H9 (cell line): Measurements from ENCODE around the gene ITPR3. TPM values are rescaled to one million over a fixed set of nuclear protein-coding genes. Genes with fewer than 3 reads are reported as not detected.

Experiments
- DNase-seq: peaks from one replicate; pipeline ENCODE4 v3.0.0-alpha.2; 2017
- H2AFZ ChIP-seq: one replicate; pipeline ENCODE4 v1.6.1; 2013; ENCODE audit warnings: mild to moderate bottlenecking, low read length, control low read depth, moderate library complexity
- H2AK5ac ChIP-seq: 2 replicates; pipeline ENCODE4 v1.6.1; 2013; ENCODE audit warnings: low read length, control low read depth, mixed read lengths; ENCODE audit not compliant: insufficient read length
- H2BK120ac ChIP-seq: one replicate; pipeline ENCODE4 v1.6.1; 2013; ENCODE audit warnings: low read depth, mild to moderate bottlenecking, low read length, control low read depth, inconsistent platforms; ENCODE audit not compliant: poor library complexity, severe bottlenecking
- H2BK12ac ChIP-seq: 2 replicates; pipeline ENCODE4 v1.6.1; 2013; ENCODE audit warnings: low read length, control low read depth, mixed read lengths, low read depth; ENCODE audit not compliant: insufficient read length
- H2BK15ac ChIP-seq: 2 replicates; pipeline ENCODE4 v1.6.1; 2013; ENCODE audit warnings: low read depth, low read length, control low read depth
- H2BK20ac ChIP-seq: one replicate; pipeline ENCODE4 v1.6.1; 2013; ENCODE audit warnings: low read depth, mild to moderate bottlenecking, low read length, control low read depth, inconsistent platforms; ENCODE audit not compliant: poor library complexity, severe bottlenecking
- H2BK5ac ChIP-seq: 2 replicates; pipeline ENCODE4 v1.6.1; 2013; ENCODE audit warnings: low read length, control low read depth, mixed read lengths; ENCODE audit not compliant: insufficient read length
- H3K14ac ChIP-seq: 2 replicates; pipeline ENCODE4 v1.6.1; 2013; ENCODE audit warnings: low read length, control low read depth; ENCODE audit not compliant: insufficient read depth
- H3K18ac ChIP-seq: 2 replicates; pipeline ENCODE4 v1.6.1; 2013; ENCODE audit warnings: low read depth, mild to moderate bottlenecking, mixed read lengths, low read length, control low read depth; ENCODE audit not compliant: insufficient read length
- H3K23ac ChIP-seq: 2 replicates; pipeline ENCODE4 v1.6.1; 2013; ENCODE audit warnings: low read length, control low read depth, mixed read lengths, low read depth; ENCODE audit not compliant: insufficient read length
- H3K23me2 ChIP-seq: 2 replicates; pipeline ENCODE4 v1.6.1; 2013; ENCODE audit warnings: low read depth, mild to moderate bottlenecking, mixed read lengths, low read length, control low read depth; ENCODE audit not compliant: insufficient read length, poor library complexity, severe bottlenecking
- H3K27ac ChIP-seq: 2 replicates; pipeline ENCODE4 v1.5.1; 2013; ENCODE audit warnings: low read length, control low read depth, mixed read lengths, low read depth; ENCODE audit not compliant: insufficient read length
- H3K27me3 ChIP-seq: 2 replicates; pipeline ENCODE4 v1.6.1; 2013; ENCODE audit warnings: low read length, control low read depth, inconsistent platforms; ENCODE audit not compliant: insufficient read depth
- H3K4ac ChIP-seq: 2 replicates; pipeline ENCODE4 v1.6.1; 2013; ENCODE audit warnings: low read depth, mild to moderate bottlenecking, control low read depth, inconsistent platforms, low read length, moderate library complexity
- H3K4me1 ChIP-seq: 2 replicates; pipeline ENCODE4 v1.6.1; 2013; ENCODE audit warnings: low read length, control low read depth, inconsistent platforms; ENCODE audit not compliant: insufficient read depth
- H3K4me2 ChIP-seq: 2 replicates; pipeline ENCODE4 v1.6.1; 2013; ENCODE audit warnings: low read length, control low read depth, mixed read lengths; ENCODE audit not compliant: insufficient read length, insufficient read depth
- H3K56ac ChIP-seq: 2 replicates; pipeline ENCODE4 v1.6.1; 2013; ENCODE audit warnings: low read depth, mild to moderate bottlenecking, mixed read lengths, low read length, control low read depth; ENCODE audit not compliant: insufficient read length
- H3K79me1 ChIP-seq: 2 replicates; pipeline ENCODE4 v1.6.1; 2013; ENCODE audit warnings: low read depth, mild to moderate bottlenecking, moderate library complexity, low read length, control low read depth, inconsistent platforms; ENCODE audit not compliant: insufficient read depth, poor library complexity, severe bottlenecking
- H3K79me2 ChIP-seq: 2 replicates; pipeline ENCODE4 v1.6.1; 2013; ENCODE audit warnings: low read length, control low read depth, inconsistent platforms; ENCODE audit not compliant: insufficient read depth
- H3K9ac ChIP-seq: 2 replicates; pipeline ENCODE4 v1.6.1; 2013; ENCODE audit warnings: low read length, control low read depth, mixed read lengths; ENCODE audit not compliant: insufficient read length; ENCODE audit errors: extremely low read depth
- H3K9me3 ChIP-seq: one replicate; pipeline ENCODE4 v1.6.1; 2013; ENCODE audit warnings: low read depth, low read length, inconsistent platforms; ENCODE audit not compliant: control insufficient read depth
- H3T11ph ChIP-seq: one replicate; pipeline ENCODE4 v1.6.1; 2013; ENCODE audit warnings: mild to moderate bottlenecking, low read length, control low read depth, inconsistent platforms
- H4K20me1 ChIP-seq: one replicate; pipeline ENCODE4 v1.6.1; 2013; ENCODE audit not compliant: control insufficient read depth, insufficient read length, insufficient read depth
- H4K5ac ChIP-seq: 2 replicates; pipeline ENCODE4 v1.6.1; 2013; ENCODE audit warnings: low read depth, mild to moderate bottlenecking, mixed read lengths, low read length, control low read depth; ENCODE audit not compliant: insufficient read length
- H4K8ac ChIP-seq: replicated peaks from 2 replicates; pipeline ENCODE4 v1.6.1; 2013; ENCODE audit warnings: low read length, control low read depth, mixed read lengths, low read depth; ENCODE audit not compliant: insufficient read length
- H4K91ac ChIP-seq: 2 replicates; pipeline ENCODE4 v1.6.1; 2013; ENCODE audit warnings: low read depth, mild to moderate bottlenecking, moderate library complexity, mixed read lengths, low read length, control low read depth; ENCODE audit not compliant: insufficient read length
- H3K27ac Mint-ChIP-seq, 3 experiments: 2 replicates in 2 of 3; 3 replicates in 1 of 3; pipeline ENCODE4 v1.8.0; 2020 to 2021; ENCODE audit warnings: mixed read lengths in 3 of 3, mild to moderate bottlenecking in 1 of 3, moderate library complexity in 1 of 3
- H3K27me3 Mint-ChIP-seq: 2 replicates; pipeline ENCODE4 v1.8.0; 2021; ENCODE audit warnings: low read depth, mild to moderate bottlenecking, moderate library complexity, mixed read lengths
- H3K36me3 Mint-ChIP-seq, 3 experiments: 2 replicates in 2 of 3; 3 replicates in 1 of 3; pipeline ENCODE4 v1.8.0; 2020 to 2021; ENCODE audit warnings: low read depth in 3 of 3, mixed read lengths in 3 of 3; ENCODE audit not compliant: insufficient read depth in 1 of 3
- H3K4me1 Mint-ChIP-seq, 2 experiments: 2 replicates each; pipeline ENCODE4 v1.8.0; 2020; ENCODE audit warnings: mixed read lengths in 2 of 2
- H3K4me3 Mint-ChIP-seq, 2 experiments: 2 replicates in 1 of 2; 3 replicates in 1 of 2; pipeline ENCODE4 v1.8.0; 2020 to 2021; ENCODE audit warnings: mild to moderate bottlenecking in 2 of 2, mixed read lengths in 2 of 2, moderate library complexity in 1 of 2
- H3K9me3 Mint-ChIP-seq, 2 experiments: 2 replicates in 1 of 2; 3 replicates in 1 of 2; pipeline ENCODE4 v1.8.0; 2020; ENCODE audit warnings: mild to moderate bottlenecking in 2 of 2, mixed read lengths in 2 of 2, moderate library complexity in 1 of 2
- WGBS: extraction: QIAGEN DNeasy Blood & Tissue Kit; methylation state at CpG from one replicate; pipeline ENCODE4 v1.1.7; 2013; ENCODE audit warnings: missing lambda C conversion rate, low lambda C conversion rate, mixed read lengths; ENCODE audit not compliant: insufficient read length; ENCODE audit errors: extremely low coverage; 5-methylcytosine and 5-hydroxymethylcytosine counted together
- total RNA-seq: library from RNA; stranded (reverse); gene quantifications from 2 replicates; pipeline ENCODE4 v1.2.1, GENCODE V29; 2021
- TF ChIP-seq, protein P1 (sequence below): fragments of 200-600 bp; sonication (generic); conservative IDR thresholded peaks from 3 replicates; pipeline ENCODE4 v1.8.0; 2021; ENCODE audit warnings: antibody characterized with exemption, mild to moderate bottlenecking

The ITPR3 gene
- total RNA-seq, 1 experiment from 2014 or later, result 40.3 TPM

DNA sequence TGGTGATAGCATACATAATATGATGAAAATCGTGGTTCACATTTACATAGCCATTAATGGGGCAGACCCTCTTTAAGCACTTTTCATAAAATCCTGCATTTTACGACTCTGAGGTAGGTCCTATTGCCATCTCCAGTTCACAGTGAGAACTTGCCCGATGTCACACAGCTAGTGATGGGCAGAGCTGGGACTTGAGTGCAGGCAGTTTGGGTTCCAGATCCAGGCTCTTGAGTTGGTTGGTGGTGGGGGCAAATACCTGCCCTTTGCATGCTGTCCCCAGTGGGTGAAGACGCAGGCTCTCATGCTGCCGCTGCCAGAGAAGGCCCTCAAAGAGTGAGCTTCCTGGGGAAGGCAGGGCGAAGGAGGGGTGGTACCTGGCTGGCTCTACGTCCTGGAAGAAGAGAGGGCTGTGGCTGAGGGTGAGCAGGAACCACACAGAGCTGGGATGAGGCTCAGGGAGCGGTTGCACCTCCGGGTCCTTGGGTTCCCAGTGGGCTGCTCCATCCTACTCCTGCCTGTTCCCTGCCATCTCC is 34.9 kb upstream of the ITPR3 start:
- Histone ChIP-seq H3T11ph (no peak overlapping the region), H3K27ac (no peak overlapping the region), H3K4ac (no peak overlapping the region), H2AK5ac (no peak overlapping the region), H3K9ac (no peak overlapping the region), H2BK120ac (no peak overlapping the region), H3K18ac (no peak overlapping the region), H2BK5ac (no peak overlapping the region), H3K9me3 (no peaks in the 10 kb centered on the region), H4K20me1 (no peaks in the 10 kb centered on the region), H2AFZ (no peak overlapping the region), H4K8ac (no peak overlapping the region), H3K14ac (no peak overlapping the region), H4K91ac (no peak overlapping the region), H3K23ac (no peak overlapping the region), H3K4me1 (no peaks in the 10 kb centered on the region; the same call in 1 of the 2 replicates), H3K56ac (no peak overlapping the region), H2BK12ac (no peak overlapping the region), H3K23me2 (no peaks in the 10 kb centered on the region), H4K5ac (no peak overlapping the region), H3K79me1 (no peaks in the 10 kb centered on the region), H3K27me3 (no peaks in the 10 kb centered on the region), H2BK15ac (no peak overlapping the region), H3K79me2 (no peaks in the 10 kb centered on the region), H3K4me2 (no peak overlapping the region), H2BK20ac (no peak overlapping the region)
- H3K27me3 Mint-ChIP-seq, result peaks cover 10% of the 10 kb centered on the region; the same call in 1 of the 2 replicates
- no peak for DNase-seq
- H3K4me1 Mint-ChIP-seq, result peaks cover 16 to 21% of the 10 kb centered on the region in 2 experiments
- H3K27ac Mint-ChIP-seq, result no peak overlapping the region
- no peaks in the 10 kb centered on the region for H3K36me3 Mint-ChIP-seq
- H3K4me3 Mint-ChIP-seq, result no peak overlapping the region
- H3K9me3 Mint-ChIP-seq, result no peaks in the 10 kb centered on the region
- TF ChIP-seq, protein P1, sequence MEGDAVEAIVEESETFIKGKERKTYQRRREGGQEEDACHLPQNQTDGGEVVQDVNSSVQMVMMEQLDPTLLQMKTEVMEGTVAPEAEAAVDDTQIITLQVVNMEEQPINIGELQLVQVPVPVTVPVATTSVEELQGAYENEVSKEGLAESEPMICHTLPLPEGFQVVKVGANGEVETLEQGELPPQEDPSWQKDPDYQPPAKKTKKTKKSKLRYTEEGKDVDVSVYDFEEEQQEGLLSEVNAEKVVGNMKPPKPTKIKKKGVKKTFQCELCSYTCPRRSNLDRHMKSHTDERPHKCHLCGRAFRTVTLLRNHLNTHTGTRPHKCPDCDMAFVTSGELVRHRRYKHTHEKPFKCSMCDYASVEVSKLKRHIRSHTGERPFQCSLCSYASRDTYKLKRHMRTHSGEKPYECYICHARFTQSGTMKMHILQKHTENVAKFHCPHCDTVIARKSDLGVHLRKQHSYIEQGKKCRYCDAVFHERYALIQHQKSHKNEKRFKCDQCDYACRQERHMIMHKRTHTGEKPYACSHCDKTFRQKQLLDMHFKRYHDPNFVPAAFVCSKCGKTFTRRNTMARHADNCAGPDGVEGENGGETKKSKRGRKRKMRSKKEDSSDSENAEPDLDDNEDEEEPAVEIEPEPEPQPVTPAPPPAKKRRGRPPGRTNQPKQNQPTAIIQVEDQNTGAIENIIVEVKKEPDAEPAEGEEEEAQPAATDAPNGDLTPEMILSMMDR, result no peak
- whole genome bisulfite sequencing, result no CpG with 5 or more reads among the region's 9 CpGs
